HG03045 (cell line): ENCODE results near the gene FCN2.

Source experiments
- ATAC-seq: cut with Tn5 transposase; IDR thresholded peaks from one replicate; pipeline ENCODE4 v1.9.1; 2021; ENCODE audit warnings: mild to moderate bottlenecking, moderate library complexity; ENCODE audit not compliant: unreplicated experiment

The FCN2 gene

GRCh38 chr9:134880484-134881312 lies at the start of gene FCN2:
Gene FCN2, plus strand, starts transcription at chr9:134880810. Its CDS starts 12 bp downstream, at chr9:134880822.
- ATAC-seq, result no peak

GRCh38 chr9:134830926-134831720 lies 49.5 kb upstream of the FCN2 start:
- ATAC-seq, result no peak

GRCh38 chr9:134832471-134832870 lies 48.1 kb upstream of the FCN2 start:
- ATAC-seq, result no peak

GRCh38 chr9:134833294-134833880 lies 47.2 kb upstream of the FCN2 start:
- no peak for ATAC-seq

- no peak for ATAC-seq
Observed at GRCh38 chr9:134834217-134834956, 46.2 kb upstream of the FCN2 start.

- ATAC-seq, result no peak
Observed at GRCh38 chr9:134834957-134835419, 45.6 kb upstream of the FCN2 start.

- ATAC-seq, result no peak
Observed at GRCh38 chr9:134835448-134835847, 45.2 kb upstream of the FCN2 start.

GRCh38 chr9:134835987-134836386 lies 44.6 kb upstream of the FCN2 start:
- ATAC-seq, result no peak

GRCh38 chr9:134836406-134836970 lies 44.1 kb upstream of the FCN2 start:
- no peak for ATAC-seq

GRCh38 chr9:134837529-134837928 lies 43.1 kb upstream of the FCN2 start:
- no peak for ATAC-seq

GRCh38 chr9:134838651-134839454 lies 41.8 kb upstream of the FCN2 start:
- ATAC-seq, result no peak

- ATAC-seq, result no peak
Observed at GRCh38 chr9:134839455-134840125, 41.0 kb upstream of the FCN2 start.

GRCh38 chr9:134840511-134840910 lies 40.1 kb upstream of the FCN2 start:
- ATAC-seq, result no peak

- ATAC-seq, result no peak
Observed at GRCh38 chr9:134841180-134841904, 39.3 kb upstream of the FCN2 start.

- no peak for ATAC-seq
Observed at GRCh38 chr9:134842321-134842720, 38.3 kb upstream of the FCN2 start.

GRCh38 chr9:134843740-134844139 lies 36.9 kb upstream of the FCN2 start:
- ATAC-seq, result no peak

GRCh38 chr9:134844821-134845220 lies 35.8 kb upstream of the FCN2 start:
- ATAC-seq, result no peak

GRCh38 chr9:134846187-134846586 lies 34.4 kb upstream of the FCN2 start:
- ATAC-seq, result no peak
